ENCODE results near the gene NT5M. TPM values are rescaled to one million over a fixed set of nuclear protein-coding genes. Genes with fewer than 3 reads are reported as not detected.

Gene NT5M
- 1.3 and 1.4 TPM in 2 replicates for total RNA-seq

DNA sequence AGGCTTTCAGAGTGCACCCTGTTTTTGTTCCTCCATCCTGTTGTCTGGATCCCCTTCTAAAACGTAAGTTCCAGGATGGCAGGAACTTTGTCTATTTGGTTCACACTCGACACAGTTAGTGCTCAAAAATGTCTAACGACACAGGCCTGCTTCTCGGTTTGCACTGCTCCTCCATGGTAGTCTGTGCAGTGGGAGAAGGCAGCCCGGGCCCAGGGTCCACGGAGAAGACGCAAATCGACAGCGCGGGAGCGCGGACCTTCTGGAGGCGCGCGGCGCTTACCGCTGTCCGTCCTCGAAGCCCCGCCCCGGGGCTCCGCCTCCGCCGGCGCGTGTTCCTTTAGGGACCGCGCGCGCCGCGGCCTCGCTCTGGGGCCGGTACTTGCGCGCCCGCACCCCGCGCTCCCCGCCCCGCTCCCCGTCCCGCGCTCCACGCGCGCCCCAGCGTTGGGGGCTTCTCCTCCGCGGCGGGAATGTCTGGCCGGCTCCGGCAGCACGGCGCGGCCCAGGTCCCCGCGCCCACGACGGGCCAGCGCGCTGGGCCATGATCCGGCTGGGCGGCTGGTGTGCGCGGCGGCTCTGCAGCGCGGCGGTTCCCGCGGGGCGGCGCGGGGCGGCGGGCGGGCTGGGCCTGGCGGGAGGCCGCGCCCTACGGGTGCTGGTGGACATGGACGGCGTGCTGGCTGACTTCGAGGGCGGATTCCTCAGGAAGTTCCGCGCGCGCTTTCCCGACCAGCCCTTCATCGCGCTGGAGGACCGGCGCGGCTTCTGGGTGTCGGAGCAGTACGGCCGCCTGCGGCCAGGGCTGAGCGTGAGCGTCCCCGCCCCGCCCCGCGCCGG lies at the start of gene NT5M:
Gene NT5M (plus strand): TSS at position 364 of the 837 bp plus-strand sequence. CDS start 178 bp downstream, at position 542.

DNA sequence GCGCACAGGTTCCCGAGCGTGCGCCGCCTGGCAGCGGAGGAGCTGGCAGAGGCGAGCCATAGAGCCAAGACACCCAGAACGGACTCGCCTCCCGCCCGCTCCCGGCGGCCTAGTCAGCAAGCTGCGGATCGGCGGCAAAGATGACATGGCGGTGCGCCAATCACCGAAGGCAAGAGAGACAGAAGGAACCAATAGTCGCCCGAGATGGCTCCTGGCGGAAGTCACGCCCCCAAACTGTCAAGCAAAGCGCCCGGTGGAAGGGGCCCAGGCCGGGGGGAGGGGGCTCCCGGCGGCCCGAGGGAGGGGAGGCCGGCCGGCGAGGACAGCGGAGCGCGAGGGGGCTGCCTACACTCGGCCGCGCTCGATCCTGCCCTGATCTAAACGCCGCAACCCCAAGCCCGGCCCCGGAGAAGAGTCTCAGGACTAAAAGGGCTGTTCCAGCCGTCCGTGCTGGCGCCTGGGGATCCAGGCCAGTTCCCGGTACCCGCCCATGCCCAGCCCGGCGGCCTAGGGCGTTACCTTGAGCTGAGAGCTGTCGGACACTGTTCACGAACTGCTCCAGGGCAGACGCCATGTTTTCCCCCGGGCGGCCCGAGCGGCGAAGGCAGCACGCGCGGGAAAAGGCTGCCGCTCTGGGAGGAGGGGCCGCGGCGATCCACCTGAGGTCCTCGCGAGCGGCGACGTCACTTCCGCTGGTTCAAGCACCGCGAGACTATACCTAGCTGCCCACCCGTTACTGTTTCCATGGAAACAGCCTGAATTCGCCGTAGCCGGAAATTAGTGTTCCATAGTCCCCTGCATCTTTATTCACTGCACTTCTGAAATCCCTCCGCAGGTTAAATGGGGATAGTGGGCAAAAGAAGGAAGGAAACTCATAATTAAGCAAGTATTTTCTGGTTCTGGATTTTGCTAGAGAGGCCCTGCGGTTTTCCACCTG lies 22.3 kb upstream of the NT5M start, which contains the start of gene COPS3:
Gene COPS3 (minus strand): TSS at position 634 of the 937 bp plus-strand sequence. CDS start 60 bp downstream, at position 574.

Other genes starting within 250 kb of the NT5M start
- gene PLD6, start 97.0 kb upstream of the NT5M start, total RNA-seq = 1.3 and 2.4 TPM in 2 replicates
- 28.0 and 78.2 TPM in 2 replicates for gene FLCN, start 66.2 kb upstream of the NT5M start, total RNA-seq
- 61.0 and 73.4 TPM in 2 replicates for gene COPS3, start 22.1 kb upstream of the NT5M start, total RNA-seq
- gene MED9, start 173.6 kb downstream of the NT5M start, total RNA-seq = 7.0 and 10.8 TPM in 2 replicates
- 10.0 and 11.5 TPM in 2 replicates for gene RASD1, start 193.0 kb downstream of the NT5M start, total RNA-seq